HL-60 (cell line): ENCODE results near the gene DHX36.

ENCODE experiments used
- CTCF ChIP-seq: IDR thresholded peaks from one replicate; pipeline ENCODE4 v1.5.1; 2011; ENCODE audit warnings: low read length, control low read depth, inconsistent platforms; ENCODE audit not compliant: insufficient read depth
- POLR2AphosphoS5 ChIP-seq: IDR thresholded peaks from 2 replicates; pipeline ENCODE4 v1.6.1; 2012; ENCODE audit warnings: low read depth
- REST ChIP-seq: IDR thresholded peaks from 2 replicates; pipeline ENCODE4 v1.6.1; 2012; ENCODE audit warnings: low read depth; ENCODE audit not compliant: insufficient replicate concordance
- SPI1 ChIP-seq: IDR thresholded peaks from 2 replicates; pipeline ENCODE4 v1.6.1; 2012; ENCODE audit warnings: low read depth, mild to moderate bottlenecking, borderline replicate concordance

GRCh38 chr3:154307363-154307762, 16.9 kb downstream of the DHX36 start:
- no peak for TF ChIP-seq CTCF
- TF ChIP-seq REST, result no peak
- TF ChIP-seq SPI1, result no peak
- no peak for TF ChIP-seq POLR2AphosphoS5
